Measurements from ENCODE around the gene PRRT1B.

PRRT1B gene

GRCh38 chr9:131574730-131575640, 29.7 kb downstream of the PRRT1B start:
- Histone ChIP-seq H3K36me3 (ENCODE audit: control insufficient read depth in 1 of 2, insufficient read depth in 2 of 2, low read length in 2 of 2) (peaks cover 55 to 60% of the 10 kb centered on the region in 2 experiments), H3K9ac (ENCODE audit: low read length) (no peak overlapping the region), H3K79me1 (ENCODE audit: low read length) (no peaks in the 10 kb centered on the region), H3K9me3 (ENCODE audit: insufficient read depth, low read depth, low read length) (no peaks in the 10 kb centered on the region), H3K79me2 (ENCODE audit: control insufficient read depth, insufficient read depth, low read length, poor library complexity) (no peaks in the 10 kb centered on the region), H2AK5ac (ENCODE audit: low read length) (no peak overlapping the region), H3K4me2 (ENCODE audit: low read length) (no peak overlapping the region), H3K27me3 (ENCODE audit: insufficient read depth, low read length) (no peaks in the 10 kb centered on the region), H3K27ac (ENCODE audit: low read depth, low read length) (no peak overlapping the region), H2AFZ (ENCODE audit: insufficient read depth, low read length, poor library complexity) (no peak overlapping the region), H3K18ac (ENCODE audit: low read length) (no peak overlapping the region), H2BK5ac (ENCODE audit: low read depth, low read length, poor library complexity) (no peak overlapping the region), H3K4ac (ENCODE audit: low read depth, low read length) (no peak overlapping the region), H4K91ac (ENCODE audit: low read depth, low read length) (no peak overlapping the region), H3K4me3 (ENCODE audit: low read depth, low read length) (no peak overlapping the region), H2BK12ac (ENCODE audit: low read length) (no peak overlapping the region), H2BK120ac (ENCODE audit: insufficient read depth, low read length, poor library complexity) (no peak overlapping the region), H3K23ac (ENCODE audit: low read length) (no peak overlapping the region), H3K4me1 (ENCODE audit: control insufficient read depth in 1 of 2, insufficient read depth in 2 of 2, low read length in 2 of 2) (peaks cover 0 to 5% of the 10 kb centered on the region in 2 experiments), H4K8ac (ENCODE audit: low read depth, low read length) (no peak overlapping the region), H3K14ac (ENCODE audit: low read length) (no peak overlapping the region), H4K12ac (ENCODE audit: low read depth, low read length) (no peak overlapping the region)
- no peak for DNase-seq
- no CpG with 5 or more reads among the region's 17 CpGs for WGBS (ENCODE audit: extremely low coverage, insufficient coverage, insufficient read length)

GRCh38 chr9:131575946-131576853, 30.9 kb downstream of the PRRT1B start:
- H4K12ac ChIP-seq (ENCODE audit: low read depth, low read length), result no peak overlapping the region
- no peak overlapping the region for H3K27ac ChIP-seq (ENCODE audit: low read depth, low read length)
- no peak overlapping the region for H3K4me3 ChIP-seq (ENCODE audit: low read depth, low read length)
- peaks cover 0 to 5% of the 10 kb centered on the region in 2 experiments for H3K4me1 ChIP-seq (ENCODE audit: control insufficient read depth in 1 of 2, insufficient read depth in 2 of 2, low read length in 2 of 2)
- no CpG with 5 or more reads among the region's 23 CpGs for WGBS (ENCODE audit: extremely low coverage, insufficient coverage, insufficient read length)
- no peaks in the 10 kb centered on the region for H3K9me3 ChIP-seq (ENCODE audit: insufficient read depth, low read depth, low read length)
- no peak overlapping the region for H2AFZ ChIP-seq (ENCODE audit: insufficient read depth, low read length, poor library complexity)
- H3K4ac ChIP-seq (ENCODE audit: low read depth, low read length), result no peak overlapping the region
- no peak overlapping the region for H3K23ac ChIP-seq (ENCODE audit: low read length)
- no peak overlapping the region for H3K9ac ChIP-seq (ENCODE audit: low read length)
- H2AK5ac ChIP-seq (ENCODE audit: low read length), result no peak overlapping the region
- H3K79me1 ChIP-seq (ENCODE audit: low read length), result no peaks in the 10 kb centered on the region
- peaks cover 59 to 60% of the 10 kb centered on the region in 2 experiments for H3K36me3 ChIP-seq (ENCODE audit: control insufficient read depth in 1 of 2, insufficient read depth in 2 of 2, low read length in 2 of 2)
- no peak for DNase-seq
- H4K8ac ChIP-seq (ENCODE audit: low read depth, low read length), result no peak overlapping the region
- H3K27me3 ChIP-seq (ENCODE audit: insufficient read depth, low read length), result no peaks in the 10 kb centered on the region
- H3K4me2 ChIP-seq (ENCODE audit: low read length), result no peak overlapping the region
- no peak overlapping the region for H4K91ac ChIP-seq (ENCODE audit: low read depth, low read length)
- no peak overlapping the region for H3K18ac ChIP-seq (ENCODE audit: low read length)
- H2BK12ac ChIP-seq (ENCODE audit: low read length), result no peak overlapping the region
- no peak overlapping the region for H2BK120ac ChIP-seq (ENCODE audit: insufficient read depth, low read length, poor library complexity)
- no peak overlapping the region for H3K14ac ChIP-seq (ENCODE audit: low read length)
- no peaks in the 10 kb centered on the region for H3K79me2 ChIP-seq (ENCODE audit: control insufficient read depth, insufficient read depth, low read length, poor library complexity)
- H2BK5ac ChIP-seq (ENCODE audit: low read depth, low read length, poor library complexity), result no peak overlapping the region

DNA sequence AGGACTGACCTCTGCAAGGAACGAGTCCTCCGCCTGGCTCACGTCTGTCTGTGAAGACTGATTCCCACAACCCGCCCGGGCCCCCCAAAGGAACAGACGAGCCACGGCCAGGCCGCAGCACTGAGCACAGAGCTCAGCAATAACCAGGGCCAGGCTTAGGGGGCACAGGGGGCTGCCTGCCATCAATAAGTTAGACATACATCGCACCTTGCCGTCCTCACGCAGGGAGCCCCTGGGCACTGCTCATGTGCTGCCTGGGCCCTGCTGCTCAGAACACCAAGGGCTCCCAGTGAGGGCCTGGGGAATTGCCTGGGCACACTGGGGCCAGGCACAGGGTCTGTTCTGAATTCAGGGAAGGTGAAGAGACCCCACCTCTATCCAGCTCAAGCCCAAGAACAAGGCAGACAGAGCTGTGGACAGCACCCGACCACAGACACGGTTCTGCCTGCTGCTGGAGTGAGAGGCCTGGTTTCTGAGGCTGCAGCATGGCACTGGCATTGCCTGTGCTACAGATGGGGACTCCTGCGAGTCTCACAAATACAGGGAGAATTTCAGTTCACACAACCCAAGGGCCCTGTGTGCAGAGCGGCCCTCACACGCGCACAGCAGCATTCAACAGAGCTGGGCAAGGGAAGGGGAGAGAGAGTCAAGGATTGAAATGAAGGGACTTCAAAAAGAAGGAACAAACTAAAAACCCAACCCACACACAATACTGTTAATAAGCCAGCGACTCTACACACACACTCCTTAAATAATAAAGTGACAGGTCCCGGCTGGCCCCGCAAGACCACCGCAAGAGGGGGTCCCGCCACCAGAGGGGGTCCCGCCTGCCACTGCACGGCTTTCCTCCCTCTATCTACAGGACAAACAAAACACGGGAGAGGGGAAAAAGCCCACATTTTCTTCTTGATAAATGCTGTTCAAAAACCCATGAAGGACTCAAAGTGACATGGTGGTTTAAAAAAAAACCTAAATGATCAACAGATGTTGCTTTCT, 32.0 kb downstream of the PRRT1B start:
- WGBS (ENCODE audit: extremely low coverage, insufficient coverage, insufficient read length), result no CpG with 5 or more reads among the region's 25 CpGs

More for the DNA sequence above, 32.0 kb downstream of the PRRT1B start:
- Histone ChIP-seq H4K8ac (ENCODE audit: low read depth, low read length) (no peak overlapping the region), H3K79me2 (ENCODE audit: control insufficient read depth, insufficient read depth, low read length, poor library complexity) (no peaks in the 10 kb centered on the region), H3K27me3 (ENCODE audit: insufficient read depth, low read length) (no peaks in the 10 kb centered on the region), H3K18ac (ENCODE audit: low read length) (no peak overlapping the region), H3K4me2 (ENCODE audit: low read length) (no peak overlapping the region), H2AFZ (ENCODE audit: insufficient read depth, low read length, poor library complexity) (no peak overlapping the region), H2BK12ac (ENCODE audit: low read length) (no peak overlapping the region), H3K4me1 (ENCODE audit: control insufficient read depth in 1 of 2, insufficient read depth in 2 of 2, low read length in 2 of 2) (peaks cover 0 to 5% of the 10 kb centered on the region in 2 experiments), H4K12ac (ENCODE audit: low read depth, low read length) (no peak overlapping the region), H3K27ac (ENCODE audit: low read depth, low read length) (no peak overlapping the region), H4K91ac (ENCODE audit: low read depth, low read length) (no peak overlapping the region), H3K23ac (ENCODE audit: low read length) (no peak overlapping the region), H3K4me3 (ENCODE audit: low read depth, low read length) (no peak overlapping the region), H2BK5ac (ENCODE audit: low read depth, low read length, poor library complexity) (no peak overlapping the region), H3K9ac (ENCODE audit: low read length) (no peak overlapping the region), H2AK5ac (ENCODE audit: low read length) (no peak overlapping the region), H3K36me3 (ENCODE audit: control insufficient read depth in 1 of 2, insufficient read depth in 2 of 2, low read length in 2 of 2) (peaks cover 64 to 65% of the 10 kb centered on the region in 2 experiments), H2BK120ac (ENCODE audit: insufficient read depth, low read length, poor library complexity) (no peak overlapping the region), H3K4ac (ENCODE audit: low read depth, low read length) (no peak overlapping the region), H3K79me1 (ENCODE audit: low read length) (no peaks in the 10 kb centered on the region), H3K14ac (ENCODE audit: low read length) (no peak overlapping the region), H3K9me3 (ENCODE audit: insufficient read depth, low read depth, low read length) (no peaks in the 10 kb centered on the region)
- DNase-seq, result no peak

Measured in trophoblast cell (in vitro differentiated cells and primary cell).